H1 (cell line): ENCODE measurements around the gene PLXNB1. TPM values are rescaled to one million over a fixed set of nuclear protein-coding genes. Genes with fewer than 3 reads are reported as not detected.

Experiments used
- ATF3 ChIP-seq: IDR thresholded peaks from 2 replicates; pipeline ENCODE4 v1.6.1; 2011; ENCODE audit warnings: low read depth, mild to moderate bottlenecking, low read length; ENCODE audit not compliant: insufficient read depth
- BRCA1 ChIP-seq: IDR thresholded peaks from 2 replicates; pipeline ENCODE4 v1.6.1; 2012; ENCODE audit warnings: low read depth, low read length, improper control_type of control experiment
- CHD7 ChIP-seq: fragments of 300-600 bp; sonication (generic); IDR thresholded peaks from 2 replicates; pipeline ENCODE4 v1.7.1; 2012; ENCODE audit warnings: low read length, moderate library complexity, mild to moderate bottlenecking, inconsistent platforms; ENCODE audit not compliant: insufficient replicate concordance
- EGR1 ChIP-seq: IDR thresholded peaks from 2 replicates; pipeline ENCODE4 v1.6.1; 2011; ENCODE audit warnings: low read depth, low read length, borderline replicate concordance
- FOSL1 ChIP-seq: IDR thresholded peaks from 2 replicates; pipeline ENCODE4 v1.6.1; 2011; ENCODE audit warnings: mild to moderate bottlenecking, low read depth, low read length, moderate library complexity; ENCODE audit not compliant: insufficient read depth
- JUN ChIP-seq: IDR thresholded peaks from 2 replicates; pipeline ENCODE4 v1.6.1; 2011; ENCODE audit warnings: low read depth, mild to moderate bottlenecking, improper control_type of control experiment, low read length
- POLR2AphosphoS5 ChIP-seq: IDR thresholded peaks from 2 replicates; pipeline ENCODE4 v1.6.1; 2011; ENCODE audit warnings: low read depth, low read length
- RFX5 ChIP-seq: IDR thresholded peaks from 2 replicates; pipeline ENCODE4 v1.6.1; 2011; ENCODE audit warnings: low read depth, low read length, improper control_type of control experiment, borderline replicate concordance
- TAF7 ChIP-seq: optimal IDR thresholded peaks from 2 replicates; pipeline ENCODE3; 2011; ENCODE audit warnings: low read depth, mild to moderate bottlenecking, inconsistent platforms, low read length, moderate library complexity, borderline replicate concordance
- YY1 ChIP-seq: IDR thresholded peaks from 2 replicates; pipeline ENCODE4 v1.6.1; 2011; ENCODE audit warnings: low read depth, mild to moderate bottlenecking, low read length
- polyA plus RNA-seq, 7 experiments: library from polyadenylated mRNA; depleted of rRNA in 3 of 7; stranded (reverse) in 5 of 7; unstranded in 2 of 7; fragments of >200 nt in 5 of 7; fragments of 200-250 nt in 2 of 7; gene quantifications; 1 replicate in 5 of 7; 2 replicates in 1 of 7; 4 replicates in 1 of 7; pipeline versions ENCODE4 v1.2.1 to v1.2.3, GENCODE V29; 2011 to 2013; ENCODE audit warnings: missing spikeins in 2 of 7, mixed read lengths in 2 of 7
- total RNA-seq: library from RNA; stranded (reverse); fragmentation: NEBNext Ultra II Directional; extraction: Animal tissue kit (Norgen Biotek cat#: 25700); gene quantifications from 2 replicates; pipeline ENCODE4 v1.2.1, GENCODE V29; 2021
- TF ChIP-seq, protein P1 (sequence below): IDR thresholded peaks from 2 replicates; pipeline ENCODE4 v1.6.1; 2012; ENCODE audit warnings: inconsistent platforms

PLXNB1 gene
- total and polyA plus RNA-seq, 2 of the 8 experiments (the other 6 are each of a cell fraction or from before 2014, with no cell fraction given) = 109 to 114 TPM

DNA sequence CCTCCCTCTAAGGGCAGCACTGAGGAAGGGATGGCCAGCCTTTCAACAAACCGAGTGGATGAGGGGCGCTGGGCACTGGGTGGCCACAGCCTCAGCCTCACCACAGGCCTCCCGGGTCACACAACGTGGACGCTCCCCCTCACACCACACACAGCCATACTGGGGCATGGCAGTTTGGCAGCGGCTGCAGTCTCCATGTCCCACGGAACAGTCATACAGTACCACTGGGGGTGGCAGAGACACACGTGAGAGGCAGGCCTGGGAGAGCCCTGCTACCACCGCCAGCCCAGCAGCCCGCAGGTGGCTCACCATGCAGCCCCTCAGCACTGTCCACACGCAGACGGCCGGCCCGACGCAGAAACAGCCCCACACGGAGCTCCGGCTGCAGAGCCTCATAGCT lies 11.7 kb downstream of the PLXNB1 start (continued):
- TF ChIP-seq CHD7 (no peak), TAF7 (no peak), ATF3 (no peak), POLR2AphosphoS5 (no peak), FOSL1 (no peak), BRCA1 (no peak), EGR1 (no peak), YY1 (no peak), JUN (no peak), RFX5 (no peak)
- TF ChIP-seq, protein P1, sequence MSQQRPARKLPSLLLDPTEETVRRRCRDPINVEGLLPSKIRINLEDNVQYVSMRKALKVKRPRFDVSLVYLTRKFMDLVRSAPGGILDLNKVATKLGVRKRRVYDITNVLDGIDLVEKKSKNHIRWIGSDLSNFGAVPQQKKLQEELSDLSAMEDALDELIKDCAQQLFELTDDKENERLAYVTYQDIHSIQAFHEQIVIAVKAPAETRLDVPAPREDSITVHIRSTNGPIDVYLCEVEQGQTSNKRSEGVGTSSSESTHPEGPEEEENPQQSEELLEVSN = no peak
